Small intestine (tissue), 7 donors: Measurements from ENCODE around the gene SLC25A42. TPM values are rescaled to one million over a fixed set of nuclear protein-coding genes. Genes with fewer than 3 reads are reported as not detected.

Source experiments
- DNase-seq, 2 donors: peaks; one replicate each; pipeline versions ENCODE4 v3.0.0 to v3.0.0-alpha.2; 2013
- FAIRE-seq: peaks from 2 replicates; lab custom pipeline; 2012; peaks lifted over from hg19 to GRCh38; lab: Jason Lieb, UNC
- H3K27ac ChIP-seq, 3 donors: one replicate each; pipeline ENCODE4 v1.5.1; 2013; ENCODE audit warnings: low read length in 2 of 3, mild to moderate bottlenecking in 2 of 3, control low read depth in 1 of 3, inconsistent platforms in 1 of 3, low read depth in 1 of 3, moderate library complexity in 1 of 3
- H3K27me3 ChIP-seq, 3 donors: one replicate each; pipeline ENCODE4 v1.6.1; 2013; ENCODE audit warnings: low read length in 3 of 3, inconsistent platforms in 1 of 3; ENCODE audit not compliant: control insufficient read depth in 3 of 3, insufficient read depth in 3 of 3
- H3K36me3 ChIP-seq, 3 donors: one replicate each; pipeline ENCODE4 v1.6.1; 2013; ENCODE audit warnings: low read length in 3 of 3, inconsistent platforms in 1 of 3, low read depth in 1 of 3, mild to moderate bottlenecking in 1 of 3, moderate library complexity in 1 of 3; ENCODE audit not compliant: control insufficient read depth in 3 of 3, insufficient read depth in 2 of 3
- H3K4me1 ChIP-seq, 3 donors: one replicate each; pipeline ENCODE4 v1.6.1; 2013; ENCODE audit warnings: low read length in 2 of 3, inconsistent platforms in 1 of 3, low read depth in 1 of 3, mild to moderate bottlenecking in 1 of 3, moderate library complexity in 1 of 3; ENCODE audit not compliant: control insufficient read depth in 3 of 3, insufficient read depth in 2 of 3
- H3K4me3 ChIP-seq, 3 donors: one replicate each; pipeline ENCODE4 v1.5.1; 2013; ENCODE audit warnings: low read length in 3 of 3, control low read depth in 1 of 3, inconsistent platforms in 1 of 3, low read depth in 1 of 3, mild to moderate bottlenecking in 1 of 3, moderate library complexity in 1 of 3
- H3K9me3 ChIP-seq, 2 donors: one replicate each; pipeline ENCODE4 v1.6.1; 2013; ENCODE audit warnings: low read depth in 1 of 2, low read length in 1 of 2; ENCODE audit not compliant: control insufficient read depth in 2 of 2, insufficient read depth in 1 of 2
- WGBS, 3 donors: extraction: QIAGEN DNeasy Blood & Tissue Kit; methylation state at CpG; one replicate each; pipeline ENCODE4 v1.1.7; 2013; 5-methylcytosine and 5-hydroxymethylcytosine counted together
- polyA plus RNA-seq, 4 donors: library from polyadenylated mRNA; stranded (reverse) in 3 of 4; unstranded in 1 of 4; fragments of 200-250 nt in 3 of 4; fragments of 120-200 nt in 1 of 4; gene quantifications; one replicate each; pipeline versions ENCODE4 v1.2.1 to v1.2.3, GENCODE V29; 2013
- donor health status: healthy with polysubstance abuse.
- donor health status: control.
- donor health status: control.
- donor health status: Bipolar disorder and iron deficiency.
- donor health status: healthy.

SLC25A42 gene
- polyA plus RNA-seq, 4 donors, result 5.6 to 19.6 (median 9.4) TPM

DNA sequence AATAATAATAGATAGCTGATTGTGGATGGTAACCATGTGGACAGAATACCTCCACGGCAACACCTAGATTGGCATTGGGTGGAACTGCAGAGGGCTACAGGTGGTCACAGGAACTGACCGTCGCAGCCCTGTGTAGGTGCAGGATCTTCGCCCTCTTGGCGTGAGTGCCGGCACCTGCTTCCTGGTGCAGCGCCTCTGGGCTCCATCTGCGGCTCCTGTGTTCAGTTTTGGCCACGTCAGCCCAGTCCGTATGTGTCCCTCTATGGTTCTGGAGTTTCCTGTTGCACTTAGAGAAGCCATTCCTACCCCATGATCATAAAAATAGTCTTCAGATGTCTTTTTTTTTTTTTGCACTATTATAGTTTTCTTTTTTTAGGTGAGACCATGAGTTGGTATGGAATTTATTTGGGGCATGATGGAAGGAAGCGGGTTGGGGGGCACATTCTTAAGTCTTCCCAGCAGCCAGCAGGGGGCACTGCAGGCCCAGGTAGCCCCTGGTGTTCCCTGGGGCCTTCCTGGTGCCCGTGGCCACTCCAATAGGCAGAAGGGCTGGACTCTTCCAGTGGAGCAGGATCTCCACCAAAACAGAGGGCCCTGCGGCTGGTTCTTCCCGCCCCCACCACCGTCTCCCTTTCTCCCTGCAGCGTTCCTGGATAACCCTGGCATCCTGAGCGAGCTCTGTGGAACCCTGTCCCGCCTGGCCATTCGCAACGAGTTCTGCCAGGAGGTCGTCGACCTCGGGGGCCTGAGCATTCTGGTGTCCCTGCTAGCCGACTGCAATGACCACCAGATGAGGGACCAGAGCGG is 10.1 kb upstream of the SLC25A42 start:
- no peaks in the 10 kb centered on the region for H3K9me3 ChIP-seq
- no peak overlapping the region for H3K4me3 ChIP-seq
- 86 to 93% (median 88%) methylated on average over 24 to 25 of the region's 25 CpGs for WGBS, 3 donors
- peaks cover 0 to 78% (median 5%) of the 10 kb centered on the region in 3 donors for H3K36me3 ChIP-seq
- peaks cover 0 to 7% (median 0%) of the 10 kb centered on the region in 3 donors for H3K4me1 ChIP-seq
- DNase-seq, result peak; percentile 64 to 72
- no peaks in the 10 kb centered on the region for H3K27me3 ChIP-seq
- no peak for FAIRE-seq
- H3K27ac ChIP-seq, result no peak overlapping the region

DNA sequence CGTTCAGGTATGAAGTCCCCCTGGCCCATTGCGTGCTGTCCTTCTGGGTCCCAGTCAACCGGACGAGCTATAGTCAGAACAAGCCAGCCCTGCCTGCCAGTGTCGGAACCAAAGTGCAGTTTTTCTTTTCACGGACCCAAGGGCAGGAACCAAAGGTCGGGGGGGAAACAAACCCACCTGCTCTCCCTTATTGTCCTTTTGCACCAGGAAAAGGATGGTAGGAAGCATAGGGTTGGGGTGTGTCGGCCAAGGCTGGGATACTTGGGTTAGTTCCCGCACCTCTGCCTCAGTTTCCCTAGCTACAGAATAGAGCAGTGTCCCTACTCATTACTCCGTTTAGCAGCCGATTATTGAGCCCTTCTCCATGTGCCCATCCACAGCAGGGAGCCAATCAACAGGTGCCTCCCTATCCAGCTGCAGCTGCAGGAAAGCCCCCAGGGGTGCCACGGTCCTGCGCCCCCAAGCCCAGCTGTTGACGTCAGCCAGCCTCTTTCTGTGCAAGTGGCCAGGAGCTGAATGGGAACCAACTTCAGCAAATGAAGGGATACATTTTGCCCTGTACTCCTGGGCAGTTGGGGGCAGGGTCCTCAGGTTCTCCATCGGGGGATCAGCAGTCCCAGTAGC is 9.4 kb upstream of the SLC25A42 start:
- no peaks in the 10 kb centered on the region for H3K27me3 ChIP-seq
- no peak for DNase-seq
- no peak overlapping the region for H3K4me3 ChIP-seq
- no peaks in the 10 kb centered on the region for H3K9me3 ChIP-seq
- WGBS, 3 donors, result 93 to 94% (median 93%) methylated on average over 15 of the region's 15 CpGs
- peaks cover 0 to 7% (median 0%) of the 10 kb centered on the region in 3 donors for H3K4me1 ChIP-seq
- peaks cover 0 to 83% (median 5%) of the 10 kb centered on the region in 3 donors for H3K36me3 ChIP-seq
- FAIRE-seq, result no peak
- no peak overlapping the region for H3K27ac ChIP-seq

DNA sequence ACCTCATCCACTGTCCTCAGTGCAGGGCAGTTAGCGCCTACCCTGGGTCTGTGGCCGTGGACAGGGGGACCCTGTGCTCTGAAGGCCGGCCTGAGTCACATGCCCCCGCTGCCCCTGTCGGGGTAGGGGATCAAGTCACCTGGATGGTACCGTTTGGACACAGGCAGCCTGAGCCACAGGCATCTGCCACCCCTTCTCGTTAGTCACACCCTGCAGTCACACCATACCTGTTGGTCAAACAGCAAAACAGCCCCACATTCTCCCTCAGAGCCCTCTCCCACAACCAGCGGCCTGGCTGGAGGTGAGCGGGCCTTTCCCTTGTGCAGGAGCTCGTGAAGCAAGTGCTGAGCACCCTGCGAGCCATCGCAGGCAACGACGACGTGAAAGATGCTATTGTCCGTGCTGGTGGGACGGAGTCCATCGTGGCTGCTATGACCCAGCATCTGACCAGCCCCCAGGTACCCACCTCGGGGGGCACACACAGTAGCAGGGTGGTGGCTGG is 8.8 kb upstream of the SLC25A42 start:
- Histone ChIP-seq H3K27ac (no peak overlapping the region), H3K36me3 (peaks cover 0 to 87% (median 5%) of the 10 kb centered on the region in 3 donors)
- no peak for FAIRE-seq

GRCh38 chr19:19055701-19056100 is 8.1 kb upstream of the SLC25A42 start:
- Histone ChIP-seq H3K27ac (no peak overlapping the region), H3K9me3 (no peaks in the 10 kb centered on the region), H3K4me3 (no peak overlapping the region), H3K4me1 (peaks cover 0 to 7% (median 0%) of the 10 kb centered on the region in 3 donors), H3K27me3 (no peaks in the 10 kb centered on the region), H3K36me3 (peaks cover 0 to 88% (median 5%) of the 10 kb centered on the region in 3 donors)
- DNase-seq, result no peak
- WGBS, 3 donors, result 92 to 96% (median 95%) methylated on average over 11 to 13 of the region's 13 CpGs
- no peak for FAIRE-seq

More for the DNA sequence above, 8.8 kb upstream of the SLC25A42 start:
- 95 to 96% (median 95%) methylated on average over 19 of the region's 19 CpGs for WGBS, 3 donors
- DNase-seq, result no peak
- Histone ChIP-seq H3K9me3 (no peaks in the 10 kb centered on the region), H3K27me3 (no peaks in the 10 kb centered on the region), H3K4me3 (no peak overlapping the region), H3K4me1 (peaks cover 0 to 7% (median 0%) of the 10 kb centered on the region in 3 donors)

DNA sequence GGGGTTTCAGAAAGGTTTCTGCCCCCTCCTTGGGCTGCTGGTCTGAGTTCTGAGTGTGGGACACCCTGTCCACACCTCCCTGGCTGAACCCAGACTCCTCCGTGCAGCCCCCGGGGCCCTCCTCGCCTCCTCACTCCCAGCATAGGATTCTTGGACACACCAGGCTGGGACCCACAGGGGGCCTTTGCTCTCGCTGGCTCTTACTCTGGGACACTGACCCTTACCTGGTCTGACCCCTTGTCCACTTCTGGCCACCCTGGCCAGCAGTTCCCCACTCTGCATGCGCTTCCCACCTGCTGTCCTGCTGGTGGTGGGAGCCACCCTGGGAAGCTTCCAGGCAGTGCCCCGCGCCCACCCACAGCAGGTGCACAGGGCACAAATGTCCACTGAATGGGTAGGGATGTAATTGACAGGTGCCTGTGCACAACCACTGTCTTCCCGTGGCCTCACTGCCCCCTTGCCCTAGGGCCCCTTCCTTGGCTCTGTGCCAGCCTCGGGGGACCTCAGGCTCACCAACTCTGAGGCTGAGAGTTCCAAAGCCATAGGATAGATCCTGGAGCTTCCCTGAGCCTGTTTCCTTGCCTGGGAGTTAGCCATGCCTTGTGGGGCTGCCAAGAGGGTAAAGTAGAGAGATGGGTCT is 7.0 kb upstream of the SLC25A42 start:
- 78 to 85% (median 83%) methylated on average over 9 of the region's 9 CpGs for WGBS, 3 donors
- no peak for DNase-seq
- Histone ChIP-seq H3K4me1 (peaks cover 0 to 7% (median 0%) of the 10 kb centered on the region in 3 donors), H3K27ac (no peak overlapping the region), H3K9me3 (no peaks in the 10 kb centered on the region), H3K27me3 (no peaks in the 10 kb centered on the region), H3K4me3 (no peak overlapping the region), H3K36me3 (peaks cover 0 to 88% (median 5%) of the 10 kb centered on the region in 3 donors)
- FAIRE-seq, result no peak

- WGBS, 3 donors, result 88 to 93% (median 90%) methylated on average over 13 of the region's 13 CpGs
- Histone ChIP-seq H3K4me1 (peaks cover 0 to 7% (median 0%) of the 10 kb centered on the region in 3 donors), H3K4me3 (no peak overlapping the region), H3K36me3 (peaks cover 0 to 87% (median 1%) of the 10 kb centered on the region in 3 donors), H3K27ac (no peak overlapping the region), H3K9me3 (no peaks in the 10 kb centered on the region), H3K27me3 (no peaks in the 10 kb centered on the region)
- DNase-seq (no peak), FAIRE-seq (no peak)
Observed at GRCh38 chr19:19057317-19057716, 6.5 kb upstream of the SLC25A42 start.

DNA sequence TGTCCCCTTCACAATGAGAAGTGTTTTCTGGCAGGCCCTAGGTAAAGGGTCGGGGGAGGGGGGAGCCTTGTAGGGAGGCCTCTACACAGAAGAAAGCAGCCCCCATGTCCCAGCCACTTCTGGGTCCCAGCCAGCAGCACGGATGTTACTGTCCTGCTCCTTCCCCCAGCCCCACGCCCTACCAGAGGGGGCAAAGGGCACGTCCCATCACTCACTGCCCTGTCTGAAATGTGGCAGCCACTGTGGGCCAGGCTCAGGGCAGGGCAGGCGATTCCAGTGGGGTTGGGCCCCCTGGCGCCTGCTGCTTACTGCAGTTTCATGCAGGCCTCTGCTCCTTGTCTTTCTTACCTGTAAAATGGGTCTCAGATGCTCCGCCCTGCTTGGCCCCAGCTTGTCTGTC is 6.1 kb upstream of the SLC25A42 start:
- no peak overlapping the region for H3K4me3 ChIP-seq
- H3K36me3 ChIP-seq, result peaks cover 0 to 86% (median 0%) of the 10 kb centered on the region in 3 donors
- H3K27me3 ChIP-seq, result no peaks in the 10 kb centered on the region
- H3K27ac ChIP-seq, result no peak overlapping the region
- H3K9me3 ChIP-seq, result no peaks in the 10 kb centered on the region
- peaks cover 0 to 9% (median 0%) of the 10 kb centered on the region in 3 donors for H3K4me1 ChIP-seq
- WGBS, 3 donors, result 45 to 74% (median 73%) methylated on average over 6 to 7 of the region's 7 CpGs
- FAIRE-seq (no peak), DNase-seq (peak in 1 of 2 donors; percentile 17)
